CD4-positive, alpha-beta T cell treated with Interleukin-4 for 1 hour (primary cell): ENCODE measurements around the gene ANTXR2.
A peak's percentile ranks its signal among the peaks of the same experiment; 100 is the strongest.

ENCODE experiments used
- DNase-seq, 2 donors: peaks; one replicate each; pipeline ENCODE4 v3.0.0-alpha.2; 2020 to 2022

ANTXR2 gene

DNA sequence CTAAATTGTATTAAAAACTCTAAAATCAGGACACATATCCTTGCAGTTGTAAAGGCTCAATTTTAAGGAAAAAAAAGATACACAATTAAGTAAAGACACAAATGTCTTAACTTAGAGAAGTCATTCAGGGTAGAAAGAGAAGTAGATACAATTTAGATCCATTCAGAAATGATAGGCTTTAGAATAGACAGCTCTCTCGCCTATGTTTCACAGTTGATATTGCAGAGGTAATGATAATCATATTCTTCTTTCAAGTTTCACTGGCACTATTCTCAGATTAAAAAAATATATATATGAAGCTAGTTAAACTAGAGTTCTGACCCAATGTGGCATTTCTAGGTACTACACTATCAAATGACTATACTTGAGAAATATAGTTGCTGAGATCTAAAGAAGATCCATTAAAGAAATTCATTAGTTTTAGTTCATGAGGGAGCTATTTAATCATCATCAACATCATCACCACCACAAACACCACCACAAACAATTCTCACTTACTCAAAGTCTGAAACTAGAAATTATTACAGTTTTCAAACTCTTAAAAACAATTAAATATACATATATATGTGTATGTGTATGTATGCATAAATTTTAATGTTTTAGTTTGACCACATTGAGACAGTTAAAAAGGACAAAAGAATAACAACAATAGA, 93.1 kb downstream of the ANTXR2 start:
- DNase-seq, result no peak

DNA sequence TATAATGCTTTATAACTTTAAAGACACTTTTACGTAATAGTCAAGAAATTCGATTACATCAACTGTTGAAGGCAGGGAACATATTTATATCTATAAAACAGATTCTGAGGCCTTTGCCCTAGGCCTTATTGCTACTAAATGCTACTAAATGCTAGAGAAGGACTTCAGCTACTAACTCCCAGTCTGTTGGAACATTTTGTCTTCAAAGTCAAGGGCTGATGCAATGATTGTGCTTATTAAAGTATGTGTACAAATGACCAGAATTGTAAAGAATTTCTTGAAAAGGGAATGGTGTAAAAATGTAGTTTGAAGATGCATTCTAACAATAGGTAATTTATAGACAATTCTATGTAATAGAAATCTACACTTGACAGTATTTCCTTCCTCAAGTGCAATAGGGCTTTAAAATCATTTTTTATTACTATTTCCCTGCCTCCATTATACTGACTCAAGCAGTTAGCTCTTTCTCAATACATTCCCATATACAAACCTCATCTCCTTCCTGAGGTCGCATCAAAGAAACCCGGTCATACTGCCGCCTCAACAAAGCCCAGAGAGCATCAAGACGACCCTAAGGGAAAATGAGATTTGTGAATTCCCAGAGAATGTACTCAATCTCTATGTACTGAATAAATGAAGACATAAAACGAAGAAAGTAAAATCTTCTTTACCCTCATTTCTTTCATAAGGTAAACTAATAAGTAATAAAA, 95.7 kb downstream of the ANTXR2 start:
- DNase-seq, result no peak

DNA sequence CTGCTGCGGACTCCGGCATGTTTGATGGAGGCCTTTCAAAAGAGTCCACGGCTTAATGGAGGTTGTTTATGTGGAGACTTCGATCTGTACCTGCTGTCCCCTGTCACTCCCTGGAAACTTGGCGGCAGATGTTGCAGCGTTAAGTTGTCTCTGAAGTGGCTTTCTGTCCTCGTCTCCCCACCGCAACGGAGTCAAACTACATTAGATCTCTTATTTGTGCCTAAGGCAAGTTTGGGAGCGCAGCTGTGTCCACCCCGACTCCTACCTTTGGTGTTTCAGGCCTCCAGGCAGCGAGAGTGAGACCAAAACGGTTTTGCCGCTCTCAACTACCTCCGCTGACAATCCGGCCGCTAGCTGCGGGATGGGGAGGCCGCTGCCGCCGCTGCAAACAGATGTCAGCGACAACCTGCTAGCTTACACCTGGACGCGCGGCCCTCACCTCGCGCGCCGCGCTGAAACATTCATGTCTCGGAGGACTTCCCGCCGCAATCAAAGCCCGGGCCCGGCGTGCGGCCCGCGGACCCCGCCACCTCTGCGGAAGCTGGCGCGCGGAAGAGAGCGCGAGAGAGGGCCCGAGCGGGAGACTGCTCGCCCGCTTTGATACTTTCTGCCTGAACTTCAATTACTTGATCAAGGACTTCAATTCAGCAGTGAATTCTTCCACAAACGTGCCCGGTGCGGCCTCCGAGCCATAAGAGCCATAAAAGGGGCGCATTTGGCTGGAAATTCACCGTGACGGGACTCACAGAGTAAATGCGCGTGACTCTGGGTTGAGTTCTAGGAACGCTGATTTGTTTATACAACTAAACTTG, 108.4 kb downstream of the ANTXR2 start:
- DNase-seq, result no peak

DNA sequence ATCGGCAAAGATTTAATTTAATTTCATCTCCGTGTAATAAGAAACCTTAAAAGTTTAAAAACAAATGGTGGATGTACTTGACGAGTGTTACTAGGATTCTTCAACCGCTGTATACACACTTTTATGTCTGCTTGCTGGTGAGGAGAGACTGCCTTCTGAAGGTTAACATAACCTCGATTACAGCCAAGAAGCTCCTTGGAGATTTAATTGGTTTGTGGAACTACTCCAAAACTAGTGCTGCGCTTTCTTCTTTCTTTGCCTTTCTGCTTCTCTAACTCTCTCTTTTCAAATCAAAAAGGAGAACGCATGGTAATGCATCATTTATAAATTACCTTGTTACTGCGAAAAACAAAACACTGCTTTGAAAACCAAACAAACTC, 109.0 kb downstream of the ANTXR2 start:
- DNase-seq, result no peak

- DNase-seq, result no peak
These were observed 113.4 kb downstream of the ANTXR2 start for GRCh38 chr4:79959652-79960051.

DNA sequence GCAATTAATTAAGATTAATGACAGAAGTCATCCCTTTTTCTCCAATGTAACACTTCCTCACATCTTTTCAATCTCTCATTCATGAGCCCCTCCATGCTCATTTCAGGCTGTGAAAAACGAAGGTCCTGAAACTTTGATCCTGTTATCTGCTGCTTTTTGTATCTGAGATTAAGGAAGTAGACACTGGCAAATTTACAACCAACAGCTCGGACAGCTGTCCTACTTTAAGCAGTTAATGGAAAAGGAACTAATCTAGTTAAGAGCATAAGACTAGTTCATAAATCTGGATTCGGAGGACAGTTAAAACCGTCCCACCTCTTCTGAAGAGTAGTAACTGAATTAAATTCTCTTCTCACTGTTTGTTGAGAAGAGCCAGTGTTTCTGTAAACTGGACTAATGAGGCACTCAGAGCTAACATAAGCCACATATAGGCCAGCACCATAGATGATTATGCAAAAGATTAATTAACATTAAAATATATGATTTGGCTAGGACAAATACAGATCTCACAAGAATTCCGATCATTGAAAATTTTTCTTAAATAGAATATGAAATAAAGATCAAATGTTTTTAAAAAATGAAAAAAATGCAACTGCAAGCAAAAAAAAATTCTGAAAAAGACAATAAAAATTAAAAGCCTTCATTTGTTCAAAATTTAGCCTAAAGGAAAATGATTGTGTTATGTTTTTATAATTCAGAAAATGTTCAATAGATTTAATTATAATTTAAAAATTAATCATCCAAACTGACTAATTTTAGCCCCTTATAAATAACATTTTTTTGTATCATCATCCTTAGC, 114.4 kb downstream of the ANTXR2 start:
- DNase-seq, result no peak

DNA sequence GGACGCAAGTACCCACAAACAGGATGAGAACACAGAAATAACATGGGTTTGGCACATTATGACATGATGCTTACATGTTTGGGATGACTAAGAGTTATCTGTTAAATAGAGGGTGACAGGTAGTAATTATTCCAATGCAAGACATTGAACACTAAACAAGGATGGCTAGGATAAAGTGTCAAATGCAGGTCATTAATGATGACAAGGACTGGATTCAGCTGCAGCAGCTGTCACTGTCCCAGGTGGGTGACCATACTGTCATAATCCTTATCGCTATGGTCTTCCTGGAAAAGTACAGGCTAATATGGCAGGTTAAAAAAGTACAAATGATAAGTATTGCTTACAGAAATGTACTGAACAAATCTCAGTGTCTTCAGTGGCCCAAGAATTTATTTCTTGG, 123.9 kb downstream of the ANTXR2 start:
- DNase-seq, result no peak

DNA sequence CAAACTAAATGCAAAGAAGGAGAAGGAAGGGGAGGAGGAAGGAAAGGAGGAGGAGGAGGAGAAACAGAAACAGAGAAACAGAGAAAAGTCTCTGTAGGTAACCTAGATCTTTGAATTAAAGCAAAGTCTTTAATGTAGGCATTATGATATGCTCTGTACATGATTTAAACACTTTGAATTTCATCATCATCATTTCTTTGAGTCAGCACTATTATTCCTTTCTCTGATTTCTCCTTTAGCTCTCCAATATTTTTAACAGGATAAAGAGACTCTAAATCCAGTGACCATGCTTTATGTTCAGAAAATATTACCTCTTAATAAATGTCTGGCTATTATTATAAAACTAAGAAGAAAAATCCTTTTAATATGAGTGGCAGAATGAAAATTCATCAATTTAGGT, 124.3 kb downstream of the ANTXR2 start:
- DNase-seq, result no peak

DNA sequence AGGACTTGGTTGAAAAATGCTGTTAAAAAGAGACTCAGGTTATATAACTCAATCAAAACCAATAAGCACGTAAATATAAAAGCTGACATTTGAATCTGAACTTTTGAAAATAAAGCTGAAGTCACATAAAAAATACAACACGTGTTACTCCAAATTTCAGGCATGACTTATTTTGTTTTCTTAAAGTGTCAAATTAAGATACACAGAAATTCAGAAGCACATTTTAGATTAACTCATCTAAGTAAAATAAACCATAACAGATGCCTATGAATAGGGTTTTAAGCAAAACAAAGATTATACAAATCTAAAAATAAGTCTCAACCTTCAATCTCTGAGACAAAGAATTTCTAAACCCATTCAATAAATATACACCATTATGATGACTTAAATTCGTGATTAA, 124.8 kb downstream of the ANTXR2 start:
- no peak for DNase-seq

DNA sequence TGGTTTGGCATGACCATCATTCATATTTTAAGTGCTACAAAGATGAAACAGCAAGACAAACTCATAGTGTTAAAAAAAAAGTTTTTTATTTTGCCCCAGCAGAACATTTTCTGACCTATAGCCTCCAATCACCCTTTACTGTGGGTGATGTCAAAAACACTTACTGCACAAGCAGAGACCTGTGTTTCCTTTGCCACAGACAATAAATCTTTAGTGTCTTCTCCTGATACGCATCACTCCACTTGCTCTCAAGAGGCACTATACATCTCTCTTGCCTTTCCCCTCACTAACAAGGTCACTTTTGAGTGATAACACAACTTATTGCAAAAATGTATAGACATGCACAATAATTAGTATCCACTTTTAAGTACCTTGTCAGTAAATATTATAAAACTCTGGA, 125.6 kb downstream of the ANTXR2 start:
- no peak for DNase-seq

- no peak for DNase-seq
These were observed 137.8 kb downstream of the ANTXR2 start for GRCh38 chr4:79935274-79935673.

- no peak for DNase-seq
These were observed 138.4 kb downstream of the ANTXR2 start for GRCh38 chr4:79934660-79935059.

DNA sequence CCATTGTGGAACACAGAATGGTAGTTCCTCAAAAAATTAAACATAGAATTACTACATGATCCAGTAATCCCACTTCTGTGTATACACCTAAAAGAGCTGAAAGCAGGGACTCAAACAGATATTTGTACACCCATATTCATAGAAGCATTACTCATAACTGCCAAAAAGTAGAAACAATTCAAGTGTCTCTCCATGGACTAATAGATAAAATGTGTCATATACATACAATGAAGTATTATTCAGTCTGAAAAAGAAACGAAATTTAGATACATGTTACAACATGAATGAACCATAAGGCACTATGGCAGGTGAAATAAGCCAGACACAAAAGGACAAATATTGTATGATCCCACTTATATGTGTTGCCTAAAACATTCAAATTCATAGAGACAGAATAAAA, 145.1 kb downstream of the ANTXR2 start:
- DNase-seq, result no peak

DNA sequence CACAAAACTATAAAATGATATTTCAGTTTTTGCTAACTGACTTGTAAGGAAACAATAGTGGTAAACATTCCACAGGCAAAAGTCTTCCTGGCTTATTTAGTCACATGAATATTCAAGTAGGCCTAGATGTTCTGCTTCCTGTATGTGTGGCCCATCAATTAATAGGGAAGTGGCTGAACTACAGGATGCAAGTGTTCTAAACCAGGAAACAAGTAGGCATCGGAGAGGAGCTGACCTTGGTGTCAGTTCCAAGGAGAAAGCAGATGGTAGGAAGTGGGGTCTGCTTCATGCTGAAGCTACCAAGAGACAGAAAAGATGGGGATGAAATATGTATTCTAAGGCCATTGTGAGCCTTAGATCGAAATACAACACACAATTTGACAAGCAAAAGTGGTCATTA, 149.7 kb downstream of the ANTXR2 start:
- DNase-seq, result no peak

DNA sequence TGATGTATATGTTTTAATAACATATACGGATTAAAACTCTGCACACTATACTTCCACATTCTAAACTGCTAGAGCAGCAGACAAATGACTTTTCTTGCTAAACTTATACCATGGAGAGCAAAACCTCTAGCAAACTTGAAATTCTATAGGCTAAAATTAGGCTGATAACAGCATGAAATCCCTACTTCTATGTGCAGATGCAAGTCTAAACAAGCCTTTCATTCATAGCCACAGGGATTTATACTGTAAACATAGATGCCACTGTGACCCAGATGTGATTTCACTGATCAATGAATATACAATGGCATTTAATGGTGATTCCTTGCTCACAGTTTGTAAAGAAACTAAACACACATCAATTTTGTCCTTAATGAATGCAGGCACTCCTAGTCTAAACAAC, 151.0 kb downstream of the ANTXR2 start:
- no peak for DNase-seq

- no peak for DNase-seq
These were observed 152.7 kb downstream of the ANTXR2 start for GRCh38 chr4:79920163-79920853.

DNA sequence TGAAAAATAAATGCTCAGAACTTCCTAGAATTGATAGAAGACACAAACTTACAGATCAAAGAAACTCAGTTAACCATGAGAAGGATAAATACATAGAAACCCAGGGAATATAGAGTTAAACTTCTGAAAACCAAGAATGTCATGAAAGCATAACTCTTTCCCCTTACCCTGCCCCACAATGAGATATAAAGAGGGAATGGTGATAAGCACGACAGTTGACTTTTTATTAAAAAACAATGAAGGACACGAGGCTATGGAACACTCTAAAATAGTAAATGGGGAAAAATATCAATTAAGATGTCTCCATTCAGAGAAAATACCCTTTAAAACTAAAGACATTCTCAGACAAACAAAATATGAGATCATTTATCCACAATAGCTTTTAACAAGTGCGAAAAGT, 154.7 kb downstream of the ANTXR2 start:
- no peak for DNase-seq

- DNase-seq, result peak; percentile 41 to 47
These were observed 155.8 kb downstream of the ANTXR2 start for GRCh38 chr4:79917246-79917645.

DNA sequence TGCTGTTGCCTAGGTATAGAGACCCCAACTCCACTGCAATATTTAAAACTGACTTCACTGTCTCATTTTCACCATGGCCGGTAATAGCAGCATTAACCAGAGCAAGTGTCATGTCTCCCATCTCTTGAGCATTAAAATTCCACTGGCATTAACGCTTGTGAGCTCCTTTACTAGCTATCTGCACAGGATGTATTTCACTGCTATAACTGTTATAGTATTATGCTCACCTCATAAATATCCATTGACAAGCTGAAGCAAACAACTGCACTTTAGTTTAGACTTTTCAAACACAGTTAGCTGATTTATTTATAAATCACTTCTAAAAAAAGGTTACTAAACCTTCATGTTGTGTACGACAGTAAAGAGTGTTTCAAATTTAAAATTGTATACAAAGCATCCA, 157.8 kb downstream of the ANTXR2 start:
- no peak for DNase-seq

DNA sequence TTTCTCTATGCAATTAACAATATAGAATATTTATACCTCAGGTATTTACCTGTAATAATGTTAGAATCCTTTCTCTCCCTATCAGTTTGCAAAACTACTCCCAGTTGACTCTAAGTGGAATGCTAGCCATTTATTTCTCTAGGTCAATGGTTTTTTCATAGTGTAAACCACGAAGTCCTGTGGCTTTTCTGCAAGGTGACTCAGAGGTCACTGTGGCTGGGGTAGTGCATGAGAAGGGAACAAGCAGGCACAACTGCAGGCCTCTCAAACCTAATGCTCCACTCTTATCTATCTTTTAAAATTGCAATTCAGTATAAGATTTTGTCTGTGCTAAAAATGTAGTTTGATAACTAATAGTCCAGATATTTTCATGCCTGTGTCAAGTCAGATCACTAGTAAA, 159.4 kb downstream of the ANTXR2 start:
- no peak for DNase-seq

DNA sequence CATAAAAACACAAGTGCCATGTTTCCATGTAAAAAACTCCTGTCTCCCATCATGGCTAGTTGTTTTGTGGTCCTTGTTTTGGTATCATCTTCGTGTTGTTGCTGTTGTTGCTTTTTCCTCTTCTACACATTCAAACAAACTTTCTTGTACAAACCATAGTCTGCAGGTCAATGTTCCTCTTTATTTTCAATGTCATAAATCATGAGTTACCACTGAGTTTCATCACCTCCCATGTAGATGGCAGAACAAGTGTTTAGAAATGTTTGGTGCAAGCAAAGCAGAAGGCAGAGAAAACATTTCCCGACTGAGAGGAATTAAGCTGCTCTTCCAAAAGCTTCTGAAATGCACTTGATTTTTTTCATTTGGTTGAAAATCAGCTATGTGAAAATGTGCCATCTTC, 166.0 kb downstream of the ANTXR2 start:
- no peak for DNase-seq

- DNase-seq, result peak in 1 of 2 donors; percentile 10
These were observed 166.7 kb downstream of the ANTXR2 start for GRCh38 chr4:79906303-79906702.

DNA sequence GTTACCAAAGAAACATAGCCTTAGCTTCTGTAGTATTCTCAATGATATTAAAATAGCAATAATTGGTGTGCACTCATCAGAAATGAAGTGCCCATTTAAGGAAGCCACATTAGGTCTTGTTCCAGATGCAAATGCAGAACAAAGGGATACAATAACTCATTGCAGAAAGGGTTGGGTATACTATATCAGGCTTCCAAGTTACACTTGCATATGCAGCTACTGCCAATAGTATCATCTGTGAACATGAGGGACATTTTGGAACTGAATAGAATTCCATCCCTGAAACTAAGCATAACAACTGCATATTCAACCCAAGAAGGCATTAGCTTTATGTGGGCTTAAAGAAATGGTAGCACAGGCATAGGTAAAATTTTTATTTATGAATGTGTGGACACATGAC, 167.8 kb downstream of the ANTXR2 start:
- no peak for DNase-seq
